Upper lobe of left lung (tissue), 4 donors: ENCODE measurements around the gene PUS1.

ENCODE experiments used
- POLR2A ChIP-seq, 4 donors: fragments of 450-650 bp; IDR thresholded peaks; one replicate each; pipeline ENCODE4 v1.5.1; 2016 to 2017; ENCODE audit warnings: antibody characterized with exemption in 4 of 4, mild to moderate bottlenecking in 2 of 4
- TF ChIP-seq, protein P1 (sequence below), 6 experiments: fragments of 450-650 bp in 4 of 6; fragments of 200-600 bp in 2 of 6; sonication (generic) in 2 of 6; IDR thresholded peaks; one replicate each; pipeline ENCODE4 v1.5.1; 2016 to 2019; ENCODE audit warnings: antibody characterized with exemption in 6 of 6

DNA sequence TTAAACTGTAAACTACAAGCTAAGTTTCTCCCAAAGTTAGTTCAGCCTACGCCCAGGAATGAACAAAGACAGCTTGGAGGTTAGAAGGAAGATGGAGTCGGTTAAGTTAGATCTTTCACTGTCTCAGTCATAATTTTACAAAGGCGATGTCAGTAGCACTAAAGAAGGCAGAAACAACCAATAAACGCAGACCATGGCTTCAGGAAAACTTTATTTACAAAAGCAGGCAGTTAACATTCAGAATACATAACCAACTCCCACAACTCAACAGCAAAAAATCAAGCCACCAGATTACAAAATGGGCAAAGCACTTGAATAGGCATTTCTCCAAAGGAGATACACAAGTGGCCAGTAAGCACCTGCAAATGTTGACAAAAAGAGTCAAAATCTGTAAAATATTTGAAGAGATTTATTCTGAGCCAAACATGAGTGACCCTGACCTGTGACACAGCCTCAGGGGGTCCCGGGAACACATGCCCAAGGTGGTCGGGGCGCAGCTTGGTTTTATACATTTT lies 43.5 kb upstream of the PUS1 start:
- TF ChIP-seq, protein P1, sequence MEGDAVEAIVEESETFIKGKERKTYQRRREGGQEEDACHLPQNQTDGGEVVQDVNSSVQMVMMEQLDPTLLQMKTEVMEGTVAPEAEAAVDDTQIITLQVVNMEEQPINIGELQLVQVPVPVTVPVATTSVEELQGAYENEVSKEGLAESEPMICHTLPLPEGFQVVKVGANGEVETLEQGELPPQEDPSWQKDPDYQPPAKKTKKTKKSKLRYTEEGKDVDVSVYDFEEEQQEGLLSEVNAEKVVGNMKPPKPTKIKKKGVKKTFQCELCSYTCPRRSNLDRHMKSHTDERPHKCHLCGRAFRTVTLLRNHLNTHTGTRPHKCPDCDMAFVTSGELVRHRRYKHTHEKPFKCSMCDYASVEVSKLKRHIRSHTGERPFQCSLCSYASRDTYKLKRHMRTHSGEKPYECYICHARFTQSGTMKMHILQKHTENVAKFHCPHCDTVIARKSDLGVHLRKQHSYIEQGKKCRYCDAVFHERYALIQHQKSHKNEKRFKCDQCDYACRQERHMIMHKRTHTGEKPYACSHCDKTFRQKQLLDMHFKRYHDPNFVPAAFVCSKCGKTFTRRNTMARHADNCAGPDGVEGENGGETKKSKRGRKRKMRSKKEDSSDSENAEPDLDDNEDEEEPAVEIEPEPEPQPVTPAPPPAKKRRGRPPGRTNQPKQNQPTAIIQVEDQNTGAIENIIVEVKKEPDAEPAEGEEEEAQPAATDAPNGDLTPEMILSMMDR (IDR thresholded peaks at IDR 0.05), result no peak
- TF ChIP-seq POLR2A (IDR thresholded peaks at IDR 0.05), result no peak
